Effector CD8-positive, alpha-beta T cell (primary cell): ENCODE results near the gene IRS2.

ENCODE experiments used
- DNase-seq: peaks from one replicate; lab custom pipeline; 2025; lab: John Stamatoyannopoulos, UW

Gene IRS2

DNA sequence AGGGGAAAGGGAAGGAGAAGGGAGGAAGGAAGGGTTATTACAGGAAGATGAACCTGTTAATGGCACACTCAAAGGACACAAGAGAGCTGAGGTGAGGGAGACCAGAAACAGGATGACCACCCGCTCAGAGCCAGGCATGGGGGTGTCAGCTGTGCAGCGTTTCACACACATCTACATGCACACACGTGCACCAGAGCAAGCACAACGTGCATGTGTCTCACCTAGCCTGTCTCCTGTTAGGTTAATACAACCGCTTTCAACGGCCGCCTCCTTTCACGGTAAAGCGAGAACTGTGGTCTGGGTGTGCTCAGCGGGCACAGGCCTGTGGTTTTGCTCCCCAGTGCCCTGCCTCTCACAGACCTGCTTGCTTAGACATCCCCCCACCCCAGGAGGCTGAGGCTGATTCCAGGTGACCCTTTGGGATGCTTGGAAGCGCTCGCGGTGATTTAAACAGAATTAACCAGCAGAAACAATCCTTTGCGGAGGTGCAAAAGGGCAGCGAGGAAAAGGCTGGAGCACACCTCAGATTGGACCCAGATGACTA lies 27.4 kb downstream of the IRS2 start:
- no peak for DNase-seq

DNA sequence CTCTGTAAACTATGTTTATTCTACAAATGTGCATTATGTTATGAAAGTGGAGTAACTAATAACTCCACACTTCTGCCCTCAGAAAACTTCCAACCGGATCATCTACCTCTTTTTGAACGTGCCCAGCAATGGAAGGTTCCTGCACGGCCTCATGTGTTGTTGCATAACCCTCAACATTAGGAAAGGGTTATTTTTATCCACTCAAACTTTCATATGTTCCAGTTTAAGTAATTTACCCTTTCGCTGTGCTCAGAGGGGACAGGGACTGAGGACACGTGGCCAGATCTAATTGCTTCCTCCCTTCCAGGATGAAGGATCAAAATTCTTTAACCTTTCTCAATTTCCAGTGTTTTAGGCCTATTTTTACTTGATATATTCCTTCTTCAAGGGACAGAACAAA lies 29.6 kb downstream of the IRS2 start:
- DNase-seq, result no peak

DNA sequence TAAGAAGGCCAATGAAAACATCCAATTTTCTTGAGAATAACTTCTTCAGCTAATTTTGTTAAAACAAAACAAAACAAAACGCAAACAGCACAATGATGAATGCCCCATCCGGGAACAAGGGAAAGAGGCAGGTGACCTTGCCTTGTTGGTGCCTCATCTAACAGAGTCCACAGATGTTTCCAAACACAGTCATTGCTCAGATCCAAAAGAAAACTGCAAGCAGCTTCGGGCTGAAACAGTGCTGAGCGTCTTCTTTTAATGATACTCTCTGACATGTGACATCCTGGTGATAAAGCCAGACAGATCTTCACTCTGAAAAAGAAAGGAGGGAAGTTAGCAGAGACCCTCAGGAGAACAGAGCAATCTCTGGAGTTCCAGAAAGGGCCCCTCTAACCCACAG lies 30.4 kb downstream of the IRS2 start:
- DNase-seq, result no peak

DNA sequence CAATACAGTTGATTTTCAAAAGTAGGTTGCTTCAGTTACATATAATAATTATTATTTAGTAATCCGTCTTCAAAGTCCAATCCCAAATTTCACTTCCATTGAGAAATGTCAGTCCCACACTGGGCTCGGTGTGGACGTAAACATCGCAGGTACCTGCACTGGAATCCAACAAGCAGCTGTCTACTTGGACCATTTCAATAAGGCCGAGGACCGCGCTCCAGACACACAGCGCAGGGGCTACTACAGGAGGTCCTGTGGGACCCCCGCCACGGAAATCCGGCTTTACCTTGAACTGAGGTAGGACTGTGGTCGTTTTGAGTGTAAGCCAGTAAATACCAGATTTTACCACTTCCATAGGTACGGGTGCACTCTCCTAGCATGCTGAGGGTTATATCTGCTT lies 30.8 kb downstream of the IRS2 start:
- DNase-seq, result no peak

DNA sequence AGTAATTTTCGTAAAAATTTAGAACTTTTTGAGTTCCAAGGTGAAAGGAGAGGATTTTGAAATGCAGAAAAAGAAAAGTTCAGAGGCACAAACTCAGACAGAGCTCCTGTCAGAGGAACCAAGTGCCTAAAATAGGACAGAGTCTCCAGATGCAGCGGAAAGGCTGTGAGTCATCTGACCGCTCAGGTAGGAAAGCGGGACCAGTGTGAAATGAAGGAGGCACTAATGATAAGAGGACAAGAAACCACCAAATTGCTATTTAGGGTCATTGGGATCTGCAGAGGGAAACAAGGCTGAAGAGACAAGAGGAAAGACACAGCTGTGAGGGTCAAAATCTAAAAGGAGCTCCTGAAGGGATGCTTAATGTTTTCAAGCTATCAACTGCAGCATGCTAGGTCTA lies 34.9 kb downstream of the IRS2 start:
- DNase-seq, result no peak

DNA sequence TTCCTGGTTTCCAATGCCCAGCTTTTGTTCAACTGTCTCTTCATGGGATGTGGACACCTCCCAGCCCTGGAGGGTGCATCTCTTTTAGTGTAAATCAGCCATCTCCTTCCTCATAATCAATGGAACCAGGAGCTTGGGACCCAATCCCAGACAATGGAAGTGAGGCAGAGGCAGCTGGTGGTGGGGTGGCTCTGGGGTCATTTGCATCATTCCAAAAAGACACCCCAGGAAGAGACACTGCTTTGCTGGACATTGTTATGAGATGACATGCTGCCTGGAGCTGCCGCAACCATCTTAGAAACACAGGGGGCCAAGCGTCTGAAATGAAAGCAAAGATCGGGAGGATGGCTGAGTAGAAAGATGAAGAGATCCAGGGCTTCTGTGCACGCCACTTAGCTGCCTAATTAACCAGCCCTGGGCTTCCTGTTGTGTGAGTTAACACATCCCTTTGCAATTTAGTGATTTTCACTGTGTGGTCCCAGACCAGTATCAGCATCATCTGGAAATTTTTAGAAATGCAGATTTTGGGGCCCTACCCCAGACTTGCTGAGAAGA lies 36.1 kb downstream of the IRS2 start:
- no peak for DNase-seq

DNA sequence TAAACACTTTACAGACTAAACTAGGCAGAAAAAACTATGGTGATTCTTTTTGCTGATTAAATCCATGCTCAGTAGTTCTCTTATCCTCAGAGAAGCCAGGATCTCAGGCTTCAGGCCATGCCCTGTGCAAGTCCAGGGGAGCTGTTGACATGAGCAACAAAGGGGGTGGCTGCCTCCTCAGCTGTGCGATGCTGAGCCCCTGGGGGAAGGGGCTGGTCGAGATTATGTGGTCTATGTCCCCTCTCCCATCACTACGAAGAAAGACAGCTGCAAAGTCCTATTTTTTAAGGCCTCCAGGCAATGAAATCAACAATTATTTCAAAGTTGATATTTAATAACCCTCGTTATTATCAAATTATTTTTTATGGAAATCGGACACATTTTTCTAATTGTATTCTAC lies 37.0 kb downstream of the IRS2 start:
- no peak for DNase-seq

DNA sequence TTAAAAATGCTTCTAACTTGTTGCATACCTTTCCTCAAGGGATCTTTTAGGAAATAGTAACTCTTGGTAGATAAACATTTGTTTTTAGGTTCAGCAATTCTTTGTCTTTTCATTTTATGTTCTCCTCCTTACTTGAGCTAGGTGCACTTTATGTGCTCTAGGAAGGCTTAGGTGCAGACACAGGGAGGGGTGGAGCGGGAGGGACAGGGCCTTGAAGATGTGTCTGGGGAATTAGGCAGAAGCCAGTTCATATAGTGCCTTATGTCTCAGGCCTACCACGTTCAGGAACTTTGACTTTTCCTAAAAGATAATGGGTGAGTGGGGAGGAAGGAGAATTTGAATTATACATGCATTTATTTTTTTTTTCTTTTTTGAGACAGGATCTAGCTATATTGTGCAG lies 37.7 kb downstream of the IRS2 start:
- DNase-seq, result no peak

DNA sequence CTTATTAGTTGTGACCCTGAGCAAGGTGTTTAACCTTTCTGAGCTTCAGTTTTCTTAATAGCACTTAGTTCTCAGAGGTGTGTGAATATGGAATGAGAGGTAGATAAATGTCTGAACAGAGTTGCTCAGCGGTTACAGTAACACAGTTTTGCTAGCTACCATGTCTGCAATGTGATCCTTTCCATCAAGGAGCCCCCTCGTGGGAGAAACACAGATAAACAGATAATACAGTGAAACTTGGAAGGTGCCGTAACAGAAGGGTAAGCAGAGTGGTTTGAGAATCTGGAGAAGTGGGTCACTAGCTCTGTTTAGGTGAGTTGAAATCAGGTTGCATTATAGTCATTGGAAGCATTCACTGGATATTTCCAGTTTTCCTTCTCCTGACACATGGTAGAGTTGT lies 38.9 kb downstream of the IRS2 start:
- no peak for DNase-seq

DNA sequence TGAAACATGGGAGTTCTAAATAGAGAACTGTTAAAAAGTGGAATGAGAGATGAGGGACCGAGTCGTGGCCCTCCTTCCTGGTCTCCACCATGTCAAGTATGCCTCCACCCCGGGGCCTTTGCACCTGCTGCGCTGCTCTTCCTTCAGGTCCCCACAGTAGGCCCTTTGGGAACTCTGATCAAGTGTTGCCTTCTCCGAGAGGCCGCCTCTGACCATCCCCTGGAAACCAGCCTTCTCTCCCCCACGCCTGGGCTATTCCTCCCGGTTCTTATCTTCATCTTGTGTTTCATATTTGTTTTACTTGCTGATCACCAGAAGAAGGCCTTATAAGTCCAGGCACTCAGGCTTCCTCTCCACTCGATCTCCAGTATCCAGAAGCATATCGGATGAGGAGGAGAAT lies 40.0 kb downstream of the IRS2 start:
- no peak for DNase-seq

DNA sequence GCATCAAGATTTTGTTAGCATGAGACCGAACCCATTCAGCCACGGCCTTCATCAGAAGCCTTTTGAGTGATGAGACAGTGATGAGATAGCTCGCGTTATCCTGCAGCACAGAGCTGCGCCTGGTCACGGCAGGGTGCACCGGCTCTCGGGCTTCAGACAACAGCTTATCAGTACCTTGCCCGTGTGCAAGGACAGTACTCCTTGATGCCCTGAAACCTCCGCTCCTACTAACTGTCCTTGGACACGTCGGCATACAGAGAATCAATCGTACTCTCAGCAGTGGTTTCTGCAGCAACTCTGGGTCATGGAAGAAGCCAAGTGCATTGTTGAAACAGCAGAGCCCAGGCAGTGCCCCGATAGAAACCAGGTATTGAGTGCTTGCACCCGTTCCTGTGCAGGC lies 40.7 kb downstream of the IRS2 start:
- DNase-seq, result no peak

DNA sequence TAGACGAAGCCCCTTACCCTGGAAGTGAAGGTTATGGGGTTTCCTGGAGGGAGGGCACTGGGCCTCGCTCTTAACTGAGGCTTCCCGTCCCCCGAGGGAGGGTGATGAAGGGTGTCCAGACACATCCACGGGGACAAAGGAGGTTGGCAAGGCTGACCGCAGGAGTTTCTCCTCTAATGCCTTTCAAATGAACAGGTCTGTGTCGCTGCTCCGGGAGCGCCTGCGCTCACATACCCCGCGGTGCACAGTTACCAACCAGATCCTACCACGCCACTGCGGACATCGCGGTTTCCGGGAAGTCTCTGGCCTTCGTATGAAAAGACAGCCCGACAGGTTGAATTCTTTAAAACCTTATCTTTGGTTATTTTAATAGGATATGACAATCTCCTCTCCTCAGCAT lies 41.3 kb downstream of the IRS2 start:
- no peak for DNase-seq

DNA sequence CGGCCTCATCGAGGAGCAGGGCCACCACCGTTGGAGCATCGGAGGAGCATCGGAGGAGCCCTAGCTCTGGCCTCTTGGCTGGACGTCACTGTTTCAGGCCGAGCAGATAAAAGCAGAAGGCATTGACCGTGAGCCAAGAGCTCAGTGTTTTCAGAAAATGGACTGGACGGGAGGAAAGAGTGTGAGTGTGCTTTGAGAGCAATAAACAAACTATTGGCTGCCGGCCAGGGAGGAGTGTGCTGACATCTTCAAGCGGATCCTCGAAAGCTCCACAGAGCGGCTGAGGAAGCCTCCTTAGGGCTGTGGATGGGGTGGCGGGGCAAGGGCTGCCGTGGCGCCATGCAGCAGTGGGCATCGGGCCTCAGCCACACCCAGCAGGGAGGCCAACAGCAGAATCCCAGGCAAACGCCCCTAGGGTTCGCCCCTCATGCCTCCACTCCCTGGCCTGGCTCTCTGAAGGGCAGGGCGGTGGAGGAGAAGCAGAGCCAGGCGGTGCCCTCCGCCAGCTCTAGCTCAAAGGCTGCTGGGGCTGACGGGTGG lies 41.8 kb downstream of the IRS2 start:
- DNase-seq, result no peak

DNA sequence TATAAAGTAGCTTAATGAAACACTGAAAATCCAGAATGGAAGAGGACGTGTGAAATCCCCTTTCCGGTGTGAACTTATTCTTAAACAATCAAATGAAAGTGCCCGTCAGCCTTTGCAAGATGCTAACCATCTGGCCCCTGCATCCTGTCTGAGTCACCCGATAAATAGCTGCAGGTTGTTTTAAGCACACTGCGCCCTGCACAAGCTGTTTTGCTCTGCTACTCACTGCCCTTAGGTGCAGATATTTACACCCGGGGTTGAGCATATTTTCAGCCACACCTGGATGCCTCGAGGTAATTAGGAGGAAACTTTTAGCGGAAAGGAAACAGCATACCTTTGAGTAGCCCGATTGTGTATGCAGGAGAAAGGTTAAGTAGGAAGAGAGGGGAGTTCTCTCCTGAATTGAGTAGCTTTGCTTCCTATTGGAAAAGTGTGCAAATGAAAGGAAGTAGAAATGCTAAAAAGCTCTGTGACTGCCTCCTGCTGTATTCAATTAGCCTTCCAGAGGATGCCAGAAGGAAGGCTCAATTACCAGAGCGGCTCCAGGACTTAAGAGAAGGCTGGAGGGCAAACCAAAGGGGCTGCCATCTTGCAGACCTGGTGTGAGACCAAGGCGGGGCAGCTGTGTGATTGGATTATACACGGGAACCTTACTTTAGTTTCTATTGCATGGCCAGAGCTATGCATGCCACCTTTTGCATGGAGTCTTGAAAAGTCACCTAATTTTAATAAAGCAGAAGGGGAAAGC lies 42.5 kb downstream of the IRS2 start:
- DNase-seq, result no peak

DNA sequence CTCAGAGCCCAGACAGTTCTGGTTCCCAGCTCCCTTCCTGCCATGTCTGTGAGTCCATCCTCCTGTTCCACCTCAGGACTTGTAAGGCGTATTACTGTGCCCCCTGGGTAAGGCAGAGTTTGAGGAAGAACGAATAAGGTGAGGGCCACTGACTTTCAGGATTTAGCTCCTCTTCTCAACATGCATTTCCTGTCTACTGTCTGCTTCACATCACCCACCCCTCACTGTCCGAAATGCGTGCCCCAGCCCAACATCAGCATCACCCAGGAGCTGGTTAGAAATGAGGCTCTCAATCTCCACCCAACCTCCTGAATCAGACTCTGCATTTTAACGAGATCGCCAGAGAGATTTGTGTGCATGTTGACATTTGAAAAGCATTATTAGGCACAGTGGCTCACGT lies 44.4 kb downstream of the IRS2 start:
- no peak for DNase-seq

DNA sequence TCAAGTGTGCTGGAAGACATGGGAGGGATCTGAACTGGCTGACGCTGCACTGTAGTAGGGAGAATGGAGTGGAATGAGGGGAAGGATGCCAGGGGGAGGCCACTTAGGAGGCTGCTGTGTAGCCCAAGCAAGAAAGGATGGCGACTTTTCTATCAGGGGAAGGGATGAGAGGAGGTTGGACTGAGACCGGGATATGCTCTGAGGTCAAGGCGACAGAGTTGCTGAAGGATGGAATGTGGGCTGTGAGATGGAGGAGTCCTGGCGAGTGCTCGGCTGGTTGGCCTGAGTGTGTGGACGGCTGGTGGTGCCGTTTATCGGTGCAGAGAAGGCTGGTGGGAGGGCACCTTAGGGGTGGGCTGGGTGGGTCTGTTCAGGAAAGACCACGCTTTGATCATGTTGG lies 45.7 kb downstream of the IRS2 start:
- DNase-seq, result no peak

DNA sequence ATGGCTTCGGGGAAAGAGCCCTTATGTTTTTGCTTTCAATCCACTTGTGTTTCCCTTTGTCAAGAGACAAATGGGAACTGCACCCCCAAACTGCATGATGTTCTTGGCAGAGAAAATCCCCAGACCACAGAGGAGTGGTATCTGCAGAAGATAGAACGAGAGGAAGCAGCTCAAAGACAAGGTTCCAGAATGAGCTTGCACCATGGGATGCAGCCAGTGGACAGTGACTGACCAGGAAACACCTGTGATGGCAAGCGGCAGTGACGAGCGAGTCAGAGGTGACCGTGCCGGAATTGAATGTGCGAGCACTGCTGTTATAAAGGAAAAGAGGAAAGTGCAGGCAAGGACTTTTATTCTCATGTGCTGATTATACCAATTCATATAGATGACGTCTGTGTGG lies 46.3 kb downstream of the IRS2 start:
- DNase-seq, result no peak

DNA sequence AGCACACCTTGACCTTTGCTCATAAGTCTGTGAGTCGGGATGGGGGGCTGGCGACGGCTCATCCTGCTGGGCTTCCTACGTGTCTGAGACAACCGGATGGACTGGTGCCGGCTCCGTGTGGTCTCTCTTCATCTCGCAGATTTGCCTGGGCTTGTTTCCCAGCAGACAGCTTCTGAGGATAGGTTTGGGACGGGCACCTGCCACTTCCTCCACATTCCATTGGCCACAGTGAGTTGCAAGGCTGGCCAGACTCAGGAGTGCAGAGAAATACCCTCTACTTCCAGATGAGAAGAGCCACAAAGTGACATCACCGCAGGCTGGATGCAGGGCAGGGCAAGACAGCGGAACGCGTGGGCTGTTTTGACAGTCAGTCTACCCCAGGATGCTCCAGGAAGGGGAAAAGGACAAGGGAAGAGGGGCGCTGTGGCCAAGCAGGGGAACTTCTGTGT lies 48.1 kb downstream of the IRS2 start:
- no peak for DNase-seq

DNA sequence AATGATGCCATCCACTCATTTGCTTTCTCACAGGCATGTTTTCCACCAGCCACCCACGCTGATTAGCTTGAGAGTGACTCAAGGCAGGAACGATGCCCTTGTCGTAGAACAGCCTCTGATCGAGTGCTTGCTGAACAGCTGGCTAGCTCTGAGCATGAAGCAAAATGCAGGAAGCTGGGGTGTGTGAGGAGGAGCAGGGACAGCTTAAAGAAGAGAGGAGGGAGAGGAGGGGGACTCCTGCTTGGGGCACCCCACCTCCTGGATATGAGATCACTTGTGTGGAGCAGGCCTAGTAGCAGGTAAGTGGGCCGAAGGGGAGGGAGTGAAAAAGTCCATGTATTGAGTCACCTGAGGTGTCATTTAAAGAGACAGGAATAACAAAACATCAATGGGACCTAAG lies 48.8 kb downstream of the IRS2 start:
- DNase-seq, result no peak

DNA sequence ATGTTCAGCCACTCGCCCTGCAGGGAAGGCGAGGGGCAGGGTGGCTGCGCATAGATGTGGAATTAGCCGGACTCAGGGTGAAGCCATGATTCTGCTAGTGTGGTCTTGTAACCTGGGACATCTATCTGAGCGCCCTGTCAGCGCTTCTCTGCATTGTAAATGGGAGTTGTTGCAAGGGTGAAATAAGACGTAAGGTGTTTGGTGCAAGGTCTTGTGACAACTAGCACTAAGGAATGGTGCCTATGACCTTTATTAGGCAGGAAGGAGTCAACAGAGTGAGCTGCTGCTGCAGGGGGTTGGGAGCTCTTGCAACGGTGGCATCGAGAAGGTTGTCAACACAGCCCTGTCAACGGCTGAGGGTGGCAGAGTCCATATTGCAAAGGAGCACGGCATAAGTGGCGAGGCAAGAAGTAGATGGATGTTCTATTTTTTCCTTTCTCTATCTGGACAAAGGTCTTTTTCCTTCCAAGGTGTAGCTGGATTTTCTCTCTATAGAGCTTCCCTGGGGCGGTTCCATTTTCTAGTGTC lies 49.3 kb downstream of the IRS2 start:
- DNase-seq, result no peak

DNA sequence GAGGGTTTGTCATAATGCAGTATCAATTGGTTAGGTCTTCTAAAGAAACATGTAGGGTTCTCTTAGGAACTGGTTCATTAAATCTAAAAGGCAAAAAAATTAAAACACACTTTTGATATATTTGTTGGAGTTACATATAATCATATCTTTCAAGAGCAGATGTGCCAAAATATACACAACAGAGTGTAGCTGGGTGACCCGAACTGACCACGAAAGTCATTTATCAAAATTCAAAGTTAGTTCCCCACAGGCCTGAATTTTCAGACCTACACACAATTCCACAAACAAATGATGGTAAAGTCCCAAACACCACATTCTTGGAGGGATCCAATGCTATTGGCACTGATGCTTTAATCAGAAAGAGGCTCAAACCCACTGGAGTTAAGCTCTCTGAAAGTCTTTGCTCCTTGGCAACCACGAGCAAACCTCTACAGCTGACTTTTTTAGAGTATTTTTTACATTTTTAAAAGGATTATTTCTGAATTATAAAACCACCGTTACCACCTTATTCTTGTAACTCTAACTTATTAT lies 50.9 kb downstream of the IRS2 start:
- no peak for DNase-seq

DNA sequence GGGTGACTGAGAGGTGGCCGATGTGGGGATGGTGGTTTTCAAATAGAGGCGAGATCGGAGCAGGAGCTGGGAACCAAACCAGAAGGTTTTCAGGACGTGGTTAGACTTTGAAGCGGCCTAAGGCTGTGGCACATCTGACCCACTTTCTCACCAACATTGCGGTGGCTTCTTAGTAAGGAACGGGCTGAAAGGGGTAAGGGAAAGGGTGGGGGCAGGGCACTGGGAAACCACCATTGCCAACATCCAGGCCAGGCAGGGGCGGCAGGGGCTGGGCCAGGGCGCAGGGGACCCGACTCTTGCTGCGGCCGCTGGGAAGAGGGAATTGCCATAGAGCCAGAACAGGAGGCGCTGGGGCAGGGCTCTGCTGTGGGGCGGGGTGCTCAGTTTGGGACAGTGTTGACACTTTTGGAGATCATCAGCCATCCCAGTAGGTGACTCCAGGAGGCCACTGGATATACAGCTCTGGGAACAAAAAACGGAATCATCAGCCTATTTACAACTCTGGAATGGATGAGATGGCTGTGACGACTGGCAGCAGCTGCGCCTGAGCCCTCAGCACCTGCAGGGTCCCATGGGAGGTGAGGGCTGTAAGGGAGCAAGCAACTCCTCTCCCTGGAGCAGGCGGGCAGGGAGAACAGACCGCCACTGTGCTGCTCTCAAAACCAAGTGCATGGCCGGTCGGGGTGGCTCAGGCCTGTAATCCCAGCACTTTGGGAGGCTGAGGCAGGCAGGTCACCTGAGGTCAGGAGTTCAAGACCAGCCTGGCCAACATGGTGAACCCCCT lies 52.2 kb downstream of the IRS2 start:
- no peak for DNase-seq
